Measurements from ENCODE around the gene CMPK1.

GRCh38 chr1:47416319-47417169 lies 83.0 kb downstream of the CMPK1 start:
- no peak for TF ChIP-seq TAF1 (IDR thresholded peaks at IDR 0.05; ENCODE audit: low read depth)
- no peak for TF ChIP-seq MXI1 (conservative IDR thresholded peaks at IDR 0.05; ENCODE audit: poor library complexity, severe bottlenecking)
- TF ChIP-seq EZH2 (IDR thresholded peaks at IDR 0.05; ENCODE audit: borderline replicate concordance, insufficient read depth, low read length, poor library complexity, severe bottlenecking) = no peak
- no peak for TF ChIP-seq CTCF (IDR thresholded peaks at IDR 0.05; ENCODE audit: poor library complexity, severe bottlenecking)
- no peak for TF ChIP-seq REST (IDR thresholded peaks at IDR 0.05; ENCODE audit: borderline replicate concordance)
- TF ChIP-seq EP300 (conservative IDR thresholded peaks at IDR 0.05; ENCODE audit: poor library complexity, severe bottlenecking) = no peak
- TF ChIP-seq SMC3 (conservative IDR thresholded peaks at IDR 0.05; ENCODE audit: poor library complexity) = no peak
